Measurements from ENCODE around the gene PLPP1. TPM values are rescaled to one million over a fixed set of nuclear protein-coding genes. Genes with fewer than 3 reads are reported as not detected.
A peak's percentile ranks its signal among the peaks of the same experiment; 100 is the strongest.

PLPP1 gene
- polyA plus RNA-seq, 3 donors, result 0.87 to 1.5 (median 0.98) TPM

DNA sequence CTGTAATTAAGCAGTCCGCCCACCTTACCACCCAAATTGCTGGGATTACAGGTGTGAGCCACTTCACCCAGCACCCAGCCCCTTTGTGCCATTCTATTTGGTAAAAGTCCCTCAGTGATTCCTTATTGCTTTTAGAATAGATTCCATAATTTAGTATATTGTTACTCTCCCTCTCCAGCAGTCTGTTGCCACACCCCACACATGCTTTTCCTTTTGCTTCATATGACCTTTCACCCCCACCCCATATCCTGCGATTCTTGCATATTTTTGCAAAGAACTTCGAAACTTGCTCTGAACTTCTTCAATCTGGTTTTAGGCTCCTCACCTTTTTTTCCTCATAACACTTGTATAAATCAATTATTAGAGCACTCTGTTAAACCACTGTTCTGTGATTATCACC lies 126.8 kb downstream of the PLPP1 start:
- Histone ChIP-seq H3K36me3 (replicated peaks in 1 of 2; ENCODE audit: control insufficient read depth in 1 of 2, insufficient read depth in 2 of 2, low read length in 2 of 2) (peaks cover 52 to 79% of the 10 kb centered on the region in 2 donors), H3K9ac (ENCODE audit: insufficient read depth, low read length, poor library complexity, severe bottlenecking) (no peak overlapping the region), H3K9me3 (replicated peaks in 1 of 2; ENCODE audit: control insufficient read depth in 1 of 2, insufficient read depth in 1 of 2, low read length in 2 of 2) (no peaks in the 10 kb centered on the region), H2AFZ (ENCODE audit: insufficient read depth, low read depth, low read length, poor library complexity, severe bottlenecking) (no peak overlapping the region), H3K27ac (ENCODE audit: low read depth in 1 of 2, low read length in 2 of 2) (peak overlapping the region in 1 of 2 donors; percentile 16), H3K79me2 (ENCODE audit: insufficient read depth, low read length) (no peaks in the 10 kb centered on the region), H4K20me1 (ENCODE audit: insufficient read depth, low read length) (peaks cover 4% of the 10 kb centered on the region), H3K4me2 (replicated peaks; ENCODE audit: extremely low read depth, low read length, poor library complexity, severe bottlenecking) (no peak overlapping the region), H3K27me3 (ENCODE audit: control insufficient read depth in 2 of 2, insufficient read depth in 2 of 2, low read length in 2 of 2) (no peaks in the 10 kb centered on the region), H3K4me3 (replicated peaks in 1 of 3; ENCODE audit: low read depth in 2 of 3, low read length in 3 of 3) (no peak overlapping the region), H3K4me1 (ENCODE audit: control insufficient read depth in 1 of 2, insufficient read depth in 2 of 2, low read length in 2 of 2) (peaks cover 0 to 5% of the 10 kb centered on the region in 2 donors)
- peaks cover 54 to 61% of the 10 kb centered on the region in 2 donors for H3K36me3 Mint-ChIP-seq
- TF ChIP-seq, protein P1, sequence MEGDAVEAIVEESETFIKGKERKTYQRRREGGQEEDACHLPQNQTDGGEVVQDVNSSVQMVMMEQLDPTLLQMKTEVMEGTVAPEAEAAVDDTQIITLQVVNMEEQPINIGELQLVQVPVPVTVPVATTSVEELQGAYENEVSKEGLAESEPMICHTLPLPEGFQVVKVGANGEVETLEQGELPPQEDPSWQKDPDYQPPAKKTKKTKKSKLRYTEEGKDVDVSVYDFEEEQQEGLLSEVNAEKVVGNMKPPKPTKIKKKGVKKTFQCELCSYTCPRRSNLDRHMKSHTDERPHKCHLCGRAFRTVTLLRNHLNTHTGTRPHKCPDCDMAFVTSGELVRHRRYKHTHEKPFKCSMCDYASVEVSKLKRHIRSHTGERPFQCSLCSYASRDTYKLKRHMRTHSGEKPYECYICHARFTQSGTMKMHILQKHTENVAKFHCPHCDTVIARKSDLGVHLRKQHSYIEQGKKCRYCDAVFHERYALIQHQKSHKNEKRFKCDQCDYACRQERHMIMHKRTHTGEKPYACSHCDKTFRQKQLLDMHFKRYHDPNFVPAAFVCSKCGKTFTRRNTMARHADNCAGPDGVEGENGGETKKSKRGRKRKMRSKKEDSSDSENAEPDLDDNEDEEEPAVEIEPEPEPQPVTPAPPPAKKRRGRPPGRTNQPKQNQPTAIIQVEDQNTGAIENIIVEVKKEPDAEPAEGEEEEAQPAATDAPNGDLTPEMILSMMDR (IDR thresholded peaks at IDR 0.05), result no peak
- intact Hi-C loops (cut with micrococcal nuclease), result no loop called here
- 94% methylated on average over 2 of the region's 3 CpGs for WGBS (ENCODE audit: insufficient coverage)
- no peak overlapping the region for H3K4me3 Mint-ChIP-seq
- peaks cover 19% of the 10 kb centered on the region for H3K4me1 Mint-ChIP-seq
- H3K27me3 Mint-ChIP-seq (ENCODE audit: low read depth in 3 of 3), result no peaks in the 10 kb centered on the region
- H3K27ac Mint-ChIP-seq, result peak overlapping the region in 1 of 7 donors; percentile 43
- no peak for DNase-seq
- H3K9me3 Mint-ChIP-seq, result peaks cover 0 to 2% (median 0%) of the 10 kb centered on the region in 7 donors

DNA sequence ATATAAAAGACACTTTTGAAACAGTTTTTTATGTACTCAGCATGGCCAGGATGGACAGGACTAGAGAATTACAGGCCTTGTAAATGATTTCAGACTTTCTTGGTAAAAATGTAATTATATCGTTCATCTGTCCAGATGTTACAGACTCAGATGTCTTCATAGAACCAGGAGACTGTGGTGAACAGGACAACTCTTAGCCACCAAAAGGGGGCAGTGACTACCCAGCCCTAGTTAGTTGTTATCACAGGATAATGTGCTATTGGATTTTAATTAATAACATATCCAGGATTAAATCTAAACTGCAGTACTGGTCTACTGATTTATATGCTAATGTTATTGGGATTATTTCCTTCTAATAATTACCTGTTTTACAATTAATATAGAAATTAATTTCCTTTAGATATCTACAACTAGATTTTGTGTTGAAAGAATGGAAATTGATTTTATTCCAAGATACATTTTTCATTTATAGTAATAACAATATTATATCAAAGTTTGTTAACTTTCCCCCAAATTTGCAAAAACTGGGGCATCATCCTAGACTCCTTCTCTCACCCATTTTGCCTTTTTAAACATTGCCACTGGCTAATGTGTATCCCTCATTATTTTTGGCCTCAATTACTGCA lies 127.6 kb downstream of the PLPP1 start:
- Histone ChIP-seq H3K27me3 (ENCODE audit: control insufficient read depth in 2 of 2, insufficient read depth in 2 of 2, low read length in 2 of 2) (no peaks in the 10 kb centered on the region), H3K79me2 (ENCODE audit: insufficient read depth, low read length) (no peaks in the 10 kb centered on the region), H3K4me3 (replicated peaks in 1 of 3; ENCODE audit: low read depth in 2 of 3, low read length in 3 of 3) (no peak overlapping the region), H4K20me1 (ENCODE audit: insufficient read depth, low read length) (peaks cover 4% of the 10 kb centered on the region), H3K4me2 (replicated peaks; ENCODE audit: extremely low read depth, low read length, poor library complexity, severe bottlenecking) (no peak overlapping the region), H3K27ac (ENCODE audit: low read depth in 1 of 2, low read length in 2 of 2) (no peak overlapping the region), H3K36me3 (replicated peaks in 1 of 2; ENCODE audit: control insufficient read depth in 1 of 2, insufficient read depth in 2 of 2, low read length in 2 of 2) (peaks cover 56 to 80% of the 10 kb centered on the region in 2 donors), H3K4me1 (ENCODE audit: control insufficient read depth in 1 of 2, insufficient read depth in 2 of 2, low read length in 2 of 2) (peaks cover 0 to 5% of the 10 kb centered on the region in 2 donors), H3K9ac (ENCODE audit: insufficient read depth, low read length, poor library complexity, severe bottlenecking) (no peak overlapping the region), H3K9me3 (replicated peaks in 1 of 2; ENCODE audit: control insufficient read depth in 1 of 2, insufficient read depth in 1 of 2, low read length in 2 of 2) (no peaks in the 10 kb centered on the region), H2AFZ (ENCODE audit: insufficient read depth, low read depth, low read length, poor library complexity, severe bottlenecking) (no peak overlapping the region)
- WGBS (ENCODE audit: insufficient coverage), result no CpG with 5 or more reads among the region's 1 CpG
- H3K9me3 Mint-ChIP-seq, result peaks cover 0 to 2% (median 0%) of the 10 kb centered on the region in 7 donors
- no peak overlapping the region for H3K27ac Mint-ChIP-seq
- intact Hi-C loops (cut with micrococcal nuclease), result no loop called here
- no peaks in the 10 kb centered on the region for H3K27me3 Mint-ChIP-seq (ENCODE audit: low read depth in 3 of 3)
- DNase-seq, result no peak
- no peak overlapping the region for H3K4me3 Mint-ChIP-seq
- H3K36me3 Mint-ChIP-seq, result peaks cover 55 to 65% of the 10 kb centered on the region in 2 donors
- TF ChIP-seq, protein P1 (IDR thresholded peaks at IDR 0.05), result no peak
- peaks cover 16% of the 10 kb centered on the region for H3K4me1 Mint-ChIP-seq
